VCaP (cell line): ENCODE data around the gene CEPT1.

ENCODE experiments used
- H3K27ac ChIP-seq: fragments of 450-650 bp; 2 replicates; pipeline ENCODE4 v1.5.1; 2017
- TF ChIP-seq, protein P1 (sequence below): fragments of 450-650 bp; conservative IDR thresholded peaks from 2 replicates; pipeline ENCODE4 v1.5.1; 2017; ENCODE audit warnings: mild to moderate bottlenecking, moderate library complexity

CEPT1 gene

DNA sequence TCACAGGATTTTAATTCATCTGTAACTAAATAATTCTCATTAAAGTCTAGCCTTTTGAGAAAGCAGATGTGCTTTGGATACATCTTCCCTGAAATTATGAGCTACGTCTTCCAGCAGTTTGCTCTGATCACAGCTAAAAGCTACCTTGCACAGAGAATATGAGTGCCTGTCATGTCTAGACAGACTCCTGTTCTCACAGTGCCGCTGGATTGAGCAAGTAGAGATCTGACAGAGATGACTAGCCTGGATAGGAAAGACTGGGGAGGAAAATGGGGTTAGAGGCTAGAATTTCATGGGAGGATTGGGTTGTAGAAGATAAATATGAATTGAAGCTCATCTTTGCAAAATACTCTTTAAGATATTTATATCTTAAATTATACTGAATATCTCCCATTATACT lies 24.1 kb downstream of the CEPT1 start:
- H3K27ac ChIP-seq = no peak overlapping the region
- TF ChIP-seq, protein P1, sequence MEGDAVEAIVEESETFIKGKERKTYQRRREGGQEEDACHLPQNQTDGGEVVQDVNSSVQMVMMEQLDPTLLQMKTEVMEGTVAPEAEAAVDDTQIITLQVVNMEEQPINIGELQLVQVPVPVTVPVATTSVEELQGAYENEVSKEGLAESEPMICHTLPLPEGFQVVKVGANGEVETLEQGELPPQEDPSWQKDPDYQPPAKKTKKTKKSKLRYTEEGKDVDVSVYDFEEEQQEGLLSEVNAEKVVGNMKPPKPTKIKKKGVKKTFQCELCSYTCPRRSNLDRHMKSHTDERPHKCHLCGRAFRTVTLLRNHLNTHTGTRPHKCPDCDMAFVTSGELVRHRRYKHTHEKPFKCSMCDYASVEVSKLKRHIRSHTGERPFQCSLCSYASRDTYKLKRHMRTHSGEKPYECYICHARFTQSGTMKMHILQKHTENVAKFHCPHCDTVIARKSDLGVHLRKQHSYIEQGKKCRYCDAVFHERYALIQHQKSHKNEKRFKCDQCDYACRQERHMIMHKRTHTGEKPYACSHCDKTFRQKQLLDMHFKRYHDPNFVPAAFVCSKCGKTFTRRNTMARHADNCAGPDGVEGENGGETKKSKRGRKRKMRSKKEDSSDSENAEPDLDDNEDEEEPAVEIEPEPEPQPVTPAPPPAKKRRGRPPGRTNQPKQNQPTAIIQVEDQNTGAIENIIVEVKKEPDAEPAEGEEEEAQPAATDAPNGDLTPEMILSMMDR = no peak

DNA sequence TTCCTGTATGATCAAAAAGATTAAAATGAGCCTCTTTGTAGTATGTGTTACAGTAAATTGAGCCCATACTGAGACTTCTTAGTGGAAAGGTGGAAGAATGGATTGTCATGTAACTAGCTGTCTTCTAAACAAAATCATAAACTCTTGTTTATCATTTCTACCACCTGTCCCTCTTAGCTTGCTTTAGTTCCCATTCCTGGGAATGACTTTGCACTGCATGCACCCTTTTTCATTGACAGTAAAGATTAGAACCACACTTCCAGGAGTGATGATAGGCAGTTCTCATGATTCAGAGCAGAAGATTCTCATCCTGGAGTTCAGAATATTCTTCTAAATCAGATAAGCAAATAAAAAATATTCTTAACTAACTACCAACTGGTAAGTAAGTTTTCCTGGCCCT lies 32.4 kb downstream of the CEPT1 start:
- TF ChIP-seq, protein P1 = no peak
- no peak overlapping the region for H3K27ac ChIP-seq

- TF ChIP-seq, protein P1 = no peak
- no peak overlapping the region for H3K27ac ChIP-seq
These were observed 34.0 kb downstream of the CEPT1 start for GRCh38 chr1:111174070-111174469.

- H3K27ac ChIP-seq = no peak overlapping the region
- TF ChIP-seq, protein P1 = no peak
These were observed 35.3 kb downstream of the CEPT1 start for GRCh38 chr1:111175349-111175748.

GRCh38 chr1:111176678-111177077 lies 36.7 kb downstream of the CEPT1 start:
- no peak overlapping the region for H3K27ac ChIP-seq
- TF ChIP-seq, protein P1 = no peak

DNA sequence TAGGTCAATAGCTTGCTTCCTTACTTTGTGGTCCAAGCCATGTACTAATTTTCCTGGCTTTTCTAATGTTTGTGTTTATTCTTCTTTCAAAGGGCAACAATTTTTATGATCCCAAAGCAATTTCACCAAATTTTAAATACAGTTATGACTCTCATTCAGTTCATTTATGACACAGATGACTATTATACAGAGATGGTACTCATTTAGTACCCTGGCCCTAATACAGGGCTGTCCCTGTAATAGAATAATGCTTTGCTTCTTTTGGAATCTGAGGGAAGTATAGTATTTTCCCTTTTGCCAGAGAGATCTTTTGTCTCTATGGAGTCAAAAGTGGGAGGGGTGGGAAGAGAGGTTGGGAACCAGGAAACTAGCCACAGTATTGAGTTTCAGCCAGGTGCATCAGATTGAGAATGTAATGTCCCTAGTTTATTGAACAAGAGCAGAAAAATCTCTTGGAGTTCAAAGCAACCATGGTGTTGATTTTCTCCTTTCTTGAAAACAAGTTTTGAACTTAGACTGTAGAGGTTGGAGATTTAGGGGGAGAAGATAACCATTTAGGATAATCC lies 40.0 kb downstream of the CEPT1 start:
- H3K27ac ChIP-seq = no peak overlapping the region

GRCh38 chr1:111182052-111182451 lies 42.0 kb downstream of the CEPT1 start:
- TF ChIP-seq, protein P1 = no peak
- no peak overlapping the region for H3K27ac ChIP-seq

More for the DNA sequence above, 40.0 kb downstream of the CEPT1 start:
- TF ChIP-seq, protein P1 = no peak
